Natural killer cell (primary cell): ENCODE results near the gene MCM7. TPM values are rescaled to one million over a fixed set of nuclear protein-coding genes. Genes with fewer than 3 reads are reported as not detected.

Experiments
- ATAC-seq, 3 donors: fragments of 150-1000 bp in 2 of 3; fragments of 200-7000 bp in 1 of 3; cut with Tn5 transposase; 1 replicate in 1 of 3; 2 replicates in 2 of 3; pipeline ENCODE4 v1.10.0; 2021; ENCODE audit warnings: mild to moderate bottlenecking in 2 of 3, moderate library complexity in 2 of 3
- DNase-seq, 2 donors: peaks; one replicate each; pipeline versions ENCODE4 v3.0.0 to v3.0.0-alpha.2; 2013 to 2021; ENCODE audit warnings: mixed read lengths in 1 of 2
- H3K27ac ChIP-seq: one replicate; pipeline ENCODE4 v1.5.1; 2013; ENCODE audit warnings: mild to moderate bottlenecking, low read length
- H3K27me3 ChIP-seq: one replicate; pipeline ENCODE4 v1.6.1; 2013; ENCODE audit warnings: low read length; ENCODE audit not compliant: control insufficient read depth, insufficient read depth
- H3K36me3 ChIP-seq: one replicate; pipeline ENCODE4 v1.6.1; 2013; ENCODE audit warnings: low read length; ENCODE audit not compliant: control insufficient read depth, insufficient read depth
- H3K4me1 ChIP-seq: one replicate; pipeline ENCODE4 v1.6.1; 2013; ENCODE audit warnings: low read length; ENCODE audit not compliant: control insufficient read depth, insufficient read depth
- H3K4me3 ChIP-seq: one replicate; pipeline ENCODE4 v1.5.1; 2013; ENCODE audit warnings: low read length
- H3K9me3 ChIP-seq: one replicate; pipeline ENCODE4 v1.6.1; 2013; ENCODE audit warnings: low read length; ENCODE audit not compliant: control insufficient read depth, insufficient read depth
- H3K27ac Mint-ChIP-seq, 2 donors: one replicate each; pipeline ENCODE4 v1.8.0; 2022; ENCODE audit warnings: mild to moderate bottlenecking in 2 of 2, mixed read lengths in 2 of 2, moderate library complexity in 1 of 2
- H3K27me3 Mint-ChIP-seq, 2 donors: one replicate each; pipeline ENCODE4 v1.8.0; 2022; ENCODE audit warnings: low read depth in 2 of 2, mixed read lengths in 2 of 2
- H3K36me3 Mint-ChIP-seq: one replicate; pipeline ENCODE4 v1.8.0; 2022; ENCODE audit warnings: mixed read lengths
- H3K4me1 Mint-ChIP-seq, 2 donors: one replicate each; pipeline ENCODE4 v1.8.0; 2022; ENCODE audit warnings: mixed read lengths in 2 of 2
- H3K4me3 Mint-ChIP-seq: one replicate; pipeline ENCODE4 v1.8.0; 2022; ENCODE audit warnings: mild to moderate bottlenecking, moderate library complexity, mixed read lengths
- H3K9me3 Mint-ChIP-seq, 2 donors: one replicate each; pipeline ENCODE4 v1.8.0; 2022; ENCODE audit warnings: mixed read lengths in 2 of 2
- WGBS: methylation state at CpG from one replicate; pipeline ENCODE4 v1.1.7; 2013; ENCODE audit warnings: missing lambda C conversion rate; ENCODE audit not compliant: insufficient coverage; 5-methylcytosine and 5-hydroxymethylcytosine counted together
- intact Hi-C: fragments of 100-400 bp; cut with micrococcal nuclease; formaldehyde crosslinking; loops from one replicate; pipeline ENCODE4 v1.14.2; 2022
- total RNA-seq, 4 donors: library from RNA; stranded (reverse); fragments of 120-200 nt in 1 of 4; gene quantifications; one replicate each; pipeline versions ENCODE4 v1.2.3 to v1.2.4, GENCODE V29; 2013 to 2022
- TF ChIP-seq, protein P1 (sequence below): fragments of 200-600 bp; IDR thresholded peaks from one replicate; pipeline ENCODE4 v1.8.0; 2022; ENCODE audit warnings: antibody characterized with exemption

MCM7 gene
- total RNA-seq, 3 donors from 2014 or later (not counting 1 experiment from before 2014, with no cell fraction given) = 112 to 214 (median 137) TPM

DNA sequence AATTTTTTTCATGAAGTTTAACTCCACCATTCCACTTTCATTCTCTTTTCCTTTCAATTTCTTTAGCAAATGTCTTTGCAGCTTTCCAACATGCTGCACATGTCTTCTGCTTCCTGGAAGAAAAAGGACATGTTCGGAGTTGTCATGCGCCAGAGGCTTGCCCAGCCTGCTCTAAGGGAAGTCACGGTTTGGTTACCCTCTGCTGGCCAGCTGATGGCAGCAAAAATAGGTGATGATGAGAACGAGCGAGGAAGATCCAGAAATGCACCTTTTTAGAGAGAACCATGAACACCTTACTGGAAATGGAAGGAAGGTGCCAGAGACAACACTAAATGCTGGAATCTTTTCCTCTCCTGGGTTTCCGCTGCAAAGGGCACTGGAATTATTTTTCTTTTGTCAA, 56.5 kb downstream of the MCM7 start:
- peak in 1 of 3 donors; percentile 38 for ATAC-seq
- peak overlapping the region; percentile 69 for H3K4me3 Mint-ChIP-seq

More for the DNA sequence above, 56.5 kb downstream of the MCM7 start:
- no peak overlapping the region for H3K4me3 ChIP-seq
- H3K27me3 ChIP-seq = no peaks in the 10 kb centered on the region
- TF ChIP-seq, protein P1, sequence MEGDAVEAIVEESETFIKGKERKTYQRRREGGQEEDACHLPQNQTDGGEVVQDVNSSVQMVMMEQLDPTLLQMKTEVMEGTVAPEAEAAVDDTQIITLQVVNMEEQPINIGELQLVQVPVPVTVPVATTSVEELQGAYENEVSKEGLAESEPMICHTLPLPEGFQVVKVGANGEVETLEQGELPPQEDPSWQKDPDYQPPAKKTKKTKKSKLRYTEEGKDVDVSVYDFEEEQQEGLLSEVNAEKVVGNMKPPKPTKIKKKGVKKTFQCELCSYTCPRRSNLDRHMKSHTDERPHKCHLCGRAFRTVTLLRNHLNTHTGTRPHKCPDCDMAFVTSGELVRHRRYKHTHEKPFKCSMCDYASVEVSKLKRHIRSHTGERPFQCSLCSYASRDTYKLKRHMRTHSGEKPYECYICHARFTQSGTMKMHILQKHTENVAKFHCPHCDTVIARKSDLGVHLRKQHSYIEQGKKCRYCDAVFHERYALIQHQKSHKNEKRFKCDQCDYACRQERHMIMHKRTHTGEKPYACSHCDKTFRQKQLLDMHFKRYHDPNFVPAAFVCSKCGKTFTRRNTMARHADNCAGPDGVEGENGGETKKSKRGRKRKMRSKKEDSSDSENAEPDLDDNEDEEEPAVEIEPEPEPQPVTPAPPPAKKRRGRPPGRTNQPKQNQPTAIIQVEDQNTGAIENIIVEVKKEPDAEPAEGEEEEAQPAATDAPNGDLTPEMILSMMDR = no peak
- H3K4me1 ChIP-seq = peaks cover 13% of the 10 kb centered on the region
- Mint-ChIP-seq H3K27me3 (no peaks in the 10 kb centered on the region), H3K27ac (peak overlapping the region in 1 of 2 donors; percentile 42), H3K36me3 (no peaks in the 10 kb centered on the region), H3K9me3 (no peaks in the 10 kb centered on the region), H3K4me1 (peaks cover 11 to 16% of the 10 kb centered on the region in 2 donors)
- no peaks in the 10 kb centered on the region for H3K9me3 ChIP-seq
- intact Hi-C loops = loop anchor here (5.0 kb wide), 2 partner anchors 38 to 52 kb away; partner anchors contain the start of gene ZNF3
- WGBS = 19% methylated on average over 6 of the region's 6 CpGs
- DNase-seq = peak in 1 of 2 donors; percentile 43
- no peaks in the 10 kb centered on the region for H3K36me3 ChIP-seq
- H3K27ac ChIP-seq = no peak overlapping the region

Other genes with a start within 250 kb of the MCM7 start
- not detected for gene OR2AE1, start 224.4 kb downstream of the MCM7 start, total RNA-seq
- gene TRIM4, start 181.9 kb downstream of the MCM7 start, total RNA-seq = 10 to 100 TPM; 16.8 to 28.1 (median 22.4) TPM
- gene GJC3, start 171.8 kb downstream of the MCM7 start, total RNA-seq = not detected
- gene AZGP1, start 125.4 kb downstream of the MCM7 start, total RNA-seq = not detected
- gene ZKSCAN1, start 85.8 kb downstream of the MCM7 start, total RNA-seq = 10 to 100 TPM; 57.6 to 62.5 (median 60.8) TPM
- 1 to 10 TPM; 6.2 to 8.9 (median 7.2) TPM for gene ZSCAN21, start 51.6 kb downstream of the MCM7 start, total RNA-seq
- 10 to 100 TPM; 37.8 to 51.6 (median 49.0) TPM for gene ZNF3, start 19.7 kb downstream of the MCM7 start, total RNA-seq
- 10 to 100 TPM; 79.0 to 94.6 (median 84.4) TPM for gene COPS6, start 12.4 kb downstream of the MCM7 start, total RNA-seq
- gene AP4M1, start 246 bp upstream of the MCM7 start, total RNA-seq = 10 to 100 TPM in 2 of 3 donors, 1 to 10 TPM in 1; 8.4 to 12.8 (median 12.7) TPM
- 10 to 100 TPM; 42.2 to 56.8 (median 47.9) TPM for gene TAF6, start 18.0 kb upstream of the MCM7 start, total RNA-seq
- gene CNPY4, start 18.2 kb upstream of the MCM7 start, total RNA-seq = 10 to 100 TPM; 19.1 to 25.8 (median 23.9) TPM
- 1 to 10 TPM; 2.8 to 4.3 (median 4.1) TPM for gene MBLAC1, start 25.6 kb upstream of the MCM7 start, total RNA-seq
- 100 to 1,000 TPM; 148 to 161 (median 156) TPM for gene LAMTOR4, start 47.5 kb upstream of the MCM7 start, total RNA-seq
- 10 to 100 TPM; 55.1 to 59.2 (median 56.5) TPM for gene TRAPPC14, start 57.3 kb upstream of the MCM7 start, total RNA-seq
- gene GAL3ST4, start 67.2 kb upstream of the MCM7 start, total RNA-seq = under 1 TPM; 0.78 to 0.95 (median 0.78) TPM
- 1 to 10 TPM; 1.9 to 2.4 (median 2.3) TPM for gene GPC2, start 76.0 kb upstream of the MCM7 start, total RNA-seq
- gene STAG3, start 76.5 kb upstream of the MCM7 start, total RNA-seq = 1 to 10 TPM; 5.0 to 5.6 (median 5.5) TPM
- 10 to 100 TPM; 45.6 to 84.1 (median 52.9) TPM for gene PVRIG, start 118.6 kb upstream of the MCM7 start, total RNA-seq
- not detected for gene SPDYE3, start 206.3 kb upstream of the MCM7 start, total RNA-seq